Tibial nerve (tissue), 3 donors: Measurements from ENCODE around the gene NFKBIE.

Source experiments
- CTCF ChIP-seq, 5 experiments: fragments of 200-600 bp in 3 of 5; fragments of 450-650 bp in 2 of 5; sonication (generic) in 3 of 5; IDR thresholded peaks; one replicate each; pipeline ENCODE4 v1.5.1; 2016 to 2019; ENCODE audit warnings: antibody characterized with exemption in 5 of 5, mild to moderate bottlenecking in 3 of 5, moderate library complexity in 2 of 5
- POLR2A ChIP-seq, 2 donors: fragments of 450-650 bp; IDR thresholded peaks; one replicate each; pipeline ENCODE4 v1.6.1; 2017; ENCODE audit warnings: antibody characterized with exemption in 2 of 2, mild to moderate bottlenecking in 2 of 2, moderate library complexity in 2 of 2

- TF ChIP-seq CTCF (IDR thresholded peaks at IDR 0.05), result no peak
- TF ChIP-seq POLR2A (IDR thresholded peaks at IDR 0.05), result peak; percentile 30 to 64
Measured at GRCh38 chr6:44219053-44219814, 46.1 kb downstream of the NFKBIE start.
